ENCODE measurements around the gene MEGF11.

Gene MEGF11

DNA sequence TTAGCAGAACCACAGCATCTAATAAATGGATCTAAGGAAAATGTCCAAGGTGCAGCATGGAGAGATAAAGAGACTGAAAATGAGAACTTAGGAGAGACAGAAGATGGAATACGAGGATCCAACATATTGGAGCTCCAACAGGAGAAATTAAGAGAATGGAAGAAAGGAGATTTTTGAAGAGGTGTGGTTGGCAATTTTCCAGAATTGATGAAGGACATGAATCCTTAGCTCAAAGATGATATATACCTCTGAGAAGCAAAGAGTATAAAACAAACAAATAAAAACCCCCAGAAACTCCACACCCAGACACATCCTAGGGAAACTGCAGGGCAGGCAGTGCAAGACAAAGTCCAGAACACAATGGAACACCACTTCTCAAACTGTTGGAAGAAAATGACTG is 141.2 kb downstream of the MEGF11 start:
- H3K36me3 ChIP-seq (ENCODE audit: control insufficient read depth, insufficient read depth, low read length), result no peaks in the 10 kb centered on the region
- WGBS, 2 experiments (ENCODE audit: insufficient coverage in 2 of 2), result 93 to 95% methylated on average over 1 of the region's 1 CpG
- H3K27ac ChIP-seq (ENCODE audit: low read depth, low read length, severe bottlenecking), result no peak overlapping the region
- no peaks in the 10 kb centered on the region for H3K4me1 ChIP-seq (ENCODE audit: control insufficient read depth, insufficient read depth, low read length, poor library complexity, severe bottlenecking)
- H3K9me3 ChIP-seq (ENCODE audit: control insufficient read depth, low read length), result no peaks in the 10 kb centered on the region
- no peak overlapping the region for H3K4me3 ChIP-seq (ENCODE audit: extremely low read depth, insufficient read depth, low read length, poor library complexity, severe bottlenecking)

DNA sequence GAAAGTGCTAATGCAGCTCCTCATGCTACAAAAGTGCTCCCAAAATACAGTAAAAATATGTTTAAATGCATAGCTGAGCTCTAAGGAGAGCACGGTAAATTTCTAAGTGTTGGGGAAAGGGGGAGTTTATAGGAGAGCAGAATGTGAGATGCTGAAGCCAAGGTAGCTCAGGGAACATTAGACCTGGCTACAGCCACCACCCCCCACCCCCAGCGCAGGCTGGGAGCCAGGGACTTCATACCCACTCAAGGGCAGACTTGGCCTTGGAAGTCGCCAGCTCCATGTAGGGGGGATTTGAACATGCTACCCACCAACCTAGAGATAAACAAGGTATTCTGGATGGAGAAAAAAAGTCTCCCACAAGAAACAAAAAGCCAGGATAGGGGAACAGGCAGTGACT is 142.2 kb downstream of the MEGF11 start:
- H3K27ac ChIP-seq (ENCODE audit: low read depth, low read length, severe bottlenecking), result no peak overlapping the region
- no peak overlapping the region for H3K4me3 ChIP-seq (ENCODE audit: extremely low read depth, insufficient read depth, low read length, poor library complexity, severe bottlenecking)
- no peaks in the 10 kb centered on the region for H3K9me3 ChIP-seq (ENCODE audit: control insufficient read depth, low read length)
- no peaks in the 10 kb centered on the region for H3K4me1 ChIP-seq (ENCODE audit: control insufficient read depth, insufficient read depth, low read length, poor library complexity, severe bottlenecking)
- H3K36me3 ChIP-seq (ENCODE audit: control insufficient read depth, insufficient read depth, low read length), result no peaks in the 10 kb centered on the region
- no CpG with 5 or more reads among the region's 3 CpGs for WGBS, 2 experiments (ENCODE audit: insufficient coverage in 2 of 2)

DNA sequence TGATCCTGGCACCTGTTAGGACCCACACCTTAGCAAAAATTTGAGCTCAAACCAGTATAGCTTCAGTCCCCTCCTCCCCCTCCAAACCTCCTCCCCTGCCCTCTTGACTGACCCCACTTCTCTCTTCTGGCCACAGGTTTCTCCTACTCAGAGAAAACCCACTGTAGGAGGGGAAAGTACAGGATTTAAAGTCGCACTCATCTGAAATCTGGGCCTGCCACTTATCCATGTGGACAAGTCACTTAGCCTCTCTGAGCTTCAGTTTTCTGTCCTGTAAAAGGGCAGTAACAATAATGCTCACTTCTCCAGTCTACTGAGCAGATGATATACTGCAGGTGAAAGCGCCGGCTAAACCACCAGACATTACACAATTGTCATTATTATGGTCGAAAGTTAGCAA is 142.7 kb downstream of the MEGF11 start:
- Histone ChIP-seq H3K27ac (ENCODE audit: low read depth, low read length, severe bottlenecking) (no peak overlapping the region), H3K9me3 (ENCODE audit: control insufficient read depth, low read length) (no peaks in the 10 kb centered on the region), H3K36me3 (ENCODE audit: control insufficient read depth, insufficient read depth, low read length) (no peaks in the 10 kb centered on the region), H3K4me1 (ENCODE audit: control insufficient read depth, insufficient read depth, low read length, poor library complexity, severe bottlenecking) (no peaks in the 10 kb centered on the region), H3K4me3 (ENCODE audit: extremely low read depth, insufficient read depth, low read length, poor library complexity, severe bottlenecking) (no peak overlapping the region)
- WGBS, 2 experiments (ENCODE audit: insufficient coverage in 2 of 2), result 100% methylated on average over 2 of the region's 4 CpGs; no CpG with 5 or more reads in 1 of the 2 experiments

DNA sequence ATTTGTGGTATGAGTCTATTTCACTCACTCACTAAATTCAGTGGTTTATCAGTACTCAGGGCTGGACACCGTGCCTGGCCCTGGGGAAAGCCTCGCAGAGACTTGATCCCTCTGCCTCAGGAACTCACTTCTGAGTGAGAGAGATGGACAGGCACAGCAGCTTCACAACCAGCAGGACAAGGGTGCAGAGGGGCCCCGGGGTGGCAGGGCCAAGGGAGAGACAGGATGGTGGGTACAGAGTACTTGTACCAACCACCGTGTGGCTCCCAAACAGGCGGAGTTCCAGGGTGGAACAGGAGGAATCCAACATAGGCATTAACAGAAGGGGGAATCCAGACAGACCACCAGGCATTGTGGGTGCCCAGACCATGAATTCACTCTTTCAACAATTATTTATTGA is 143.7 kb downstream of the MEGF11 start:
- 76 to 90% methylated on average over 2 to 5 of the region's 5 CpGs for WGBS, 2 experiments (ENCODE audit: insufficient coverage in 2 of 2)
- Histone ChIP-seq H3K4me3 (ENCODE audit: extremely low read depth, insufficient read depth, low read length, poor library complexity, severe bottlenecking) (no peak overlapping the region), H3K36me3 (ENCODE audit: control insufficient read depth, insufficient read depth, low read length) (no peaks in the 10 kb centered on the region), H3K27ac (ENCODE audit: low read depth, low read length, severe bottlenecking) (no peak overlapping the region), H3K4me1 (ENCODE audit: control insufficient read depth, insufficient read depth, low read length, poor library complexity, severe bottlenecking) (no peaks in the 10 kb centered on the region), H3K9me3 (ENCODE audit: control insufficient read depth, low read length) (no peaks in the 10 kb centered on the region)

DNA sequence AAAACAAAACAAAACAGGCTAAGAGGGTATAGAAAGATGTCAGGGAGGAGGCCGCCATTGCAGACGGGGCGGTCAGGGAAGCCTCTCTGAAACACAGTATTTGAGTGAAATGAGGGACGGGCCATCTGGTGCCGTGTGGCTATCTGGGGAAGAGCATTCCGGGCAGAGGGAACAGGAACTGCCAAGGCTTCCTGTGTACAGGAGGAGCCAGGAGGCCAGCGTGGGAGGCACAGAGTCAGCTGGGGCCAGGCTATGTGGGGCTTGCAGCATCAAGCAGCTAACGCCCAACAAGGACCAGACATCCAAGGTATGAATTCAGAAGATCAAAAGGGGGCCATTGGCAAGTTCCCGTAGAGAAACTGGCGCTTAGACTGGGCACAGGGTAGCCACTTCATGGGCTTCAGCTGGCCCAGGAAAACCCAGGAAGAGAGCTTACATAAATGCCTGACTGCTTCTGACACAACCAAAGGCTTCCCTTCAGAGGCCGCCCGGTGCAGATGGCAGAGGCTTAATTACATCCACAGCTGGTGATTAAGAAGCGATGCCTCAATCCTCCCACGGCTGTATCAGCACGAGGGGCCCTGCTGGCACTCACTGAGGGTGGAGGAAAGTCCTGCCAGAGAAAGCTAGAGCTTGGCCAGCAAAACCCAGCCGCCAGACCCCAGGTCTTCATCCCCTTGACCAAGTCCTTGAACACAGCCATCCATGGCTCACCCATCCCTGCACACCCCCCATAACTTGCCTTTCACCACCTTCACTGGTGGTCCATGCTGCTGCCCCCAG is 144.9 kb downstream of the MEGF11 start:
- Histone ChIP-seq H3K4me1 (ENCODE audit: control insufficient read depth, insufficient read depth, low read length, poor library complexity, severe bottlenecking) (no peaks in the 10 kb centered on the region), H3K9me3 (ENCODE audit: control insufficient read depth, low read length) (no peaks in the 10 kb centered on the region)
- 94 to 96% methylated on average over 14 to 15 of the region's 16 CpGs for WGBS, 2 experiments (ENCODE audit: insufficient coverage in 2 of 2)

DNA sequence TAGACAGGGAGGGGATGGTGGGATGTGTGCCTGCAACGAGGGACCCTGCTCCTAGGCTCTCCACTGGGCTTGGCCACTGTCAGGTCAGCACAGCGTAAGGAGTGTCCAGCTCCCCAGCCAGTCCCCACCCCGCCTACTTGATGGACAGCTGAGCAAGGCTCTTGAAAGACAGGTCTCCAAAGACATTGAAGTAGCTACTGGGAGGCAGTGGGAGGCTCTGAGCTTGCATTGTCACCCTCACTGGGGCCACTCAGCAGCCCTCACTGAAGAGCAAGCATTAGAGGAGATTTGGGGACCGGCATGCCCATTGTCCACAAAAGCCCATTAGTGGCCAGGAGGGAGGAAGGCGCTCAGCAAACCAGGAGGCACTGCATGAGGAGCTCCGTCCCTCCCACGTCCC is 146.5 kb downstream of the MEGF11 start:
- no peaks in the 10 kb centered on the region for H3K9me3 ChIP-seq (ENCODE audit: control insufficient read depth, low read length)
- WGBS, 2 experiments (ENCODE audit: insufficient coverage in 2 of 2), result 75 to 83% methylated on average over 4 to 6 of the region's 7 CpGs
- no peak overlapping the region for H3K27ac ChIP-seq (ENCODE audit: low read depth, low read length, severe bottlenecking)
- H3K4me3 ChIP-seq (ENCODE audit: extremely low read depth, insufficient read depth, low read length, poor library complexity, severe bottlenecking), result no peak overlapping the region
- H3K36me3 ChIP-seq (ENCODE audit: control insufficient read depth, insufficient read depth, low read length), result no peaks in the 10 kb centered on the region
- H3K4me1 ChIP-seq (ENCODE audit: control insufficient read depth, insufficient read depth, low read length, poor library complexity, severe bottlenecking), result no peaks in the 10 kb centered on the region

More for the DNA sequence above, 144.9 kb downstream of the MEGF11 start:
- H3K4me3 ChIP-seq (ENCODE audit: extremely low read depth, insufficient read depth, low read length, poor library complexity, severe bottlenecking), result no peak overlapping the region
- no peaks in the 10 kb centered on the region for H3K36me3 ChIP-seq (ENCODE audit: control insufficient read depth, insufficient read depth, low read length)
- no peak overlapping the region for H3K27ac ChIP-seq (ENCODE audit: low read depth, low read length, severe bottlenecking)

DNA sequence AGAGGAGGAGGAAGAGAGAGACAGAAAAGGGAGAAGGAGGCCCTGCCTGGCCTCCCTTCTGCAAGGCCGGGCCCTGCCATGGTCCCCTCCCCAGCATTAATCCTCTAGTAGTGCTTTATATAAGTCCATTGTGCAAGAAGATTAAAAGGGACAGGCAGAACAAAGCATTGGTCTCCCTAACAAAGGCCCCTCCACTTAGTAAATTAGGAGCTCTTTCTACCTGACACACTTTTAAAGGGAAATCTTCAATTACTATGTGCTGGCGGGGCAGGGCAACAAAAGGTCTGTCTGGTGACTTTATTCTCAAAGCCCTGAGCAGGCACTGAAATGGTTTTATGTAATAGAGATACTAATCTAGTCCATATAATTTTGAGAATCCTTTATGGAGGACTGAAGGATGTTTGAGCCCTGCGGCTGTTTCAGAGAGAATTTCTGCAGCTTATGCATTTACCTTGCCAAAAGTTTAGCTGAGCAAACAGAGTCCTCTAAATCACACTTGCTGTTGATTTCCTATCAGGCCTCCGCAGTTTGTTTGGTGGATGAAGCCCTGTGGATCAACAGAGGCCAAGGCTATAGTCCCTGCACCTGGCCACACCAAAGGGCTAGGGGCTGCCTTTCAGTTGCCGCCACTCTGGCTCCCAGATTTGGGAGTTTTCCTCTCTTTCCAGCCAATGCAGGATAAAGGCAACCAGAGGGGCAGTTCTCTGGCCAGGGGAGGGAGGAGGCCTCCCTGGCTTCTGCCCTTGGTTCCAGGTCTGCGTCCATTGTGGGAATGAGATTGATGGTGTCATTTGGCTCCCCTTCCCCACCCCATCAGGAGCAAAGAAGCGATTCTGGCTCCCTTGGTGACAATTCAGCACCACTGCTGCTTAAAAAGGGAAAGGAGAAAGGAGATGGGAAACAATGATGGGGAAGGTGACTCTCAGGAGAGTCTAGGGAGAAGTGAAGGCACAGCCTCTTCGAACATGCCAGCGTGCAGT is 148.0 kb downstream of the MEGF11 start:
- Histone ChIP-seq H3K9me3 (ENCODE audit: control insufficient read depth, low read length) (no peaks in the 10 kb centered on the region), H3K4me3 (ENCODE audit: extremely low read depth, insufficient read depth, low read length, poor library complexity, severe bottlenecking) (no peak overlapping the region), H3K4me1 (ENCODE audit: control insufficient read depth, insufficient read depth, low read length, poor library complexity, severe bottlenecking) (no peaks in the 10 kb centered on the region), H3K36me3 (ENCODE audit: control insufficient read depth, insufficient read depth, low read length) (no peaks in the 10 kb centered on the region), H3K27ac (ENCODE audit: low read depth, low read length, severe bottlenecking) (no peak overlapping the region)
- 90 to 92% methylated on average over 3 to 4 of the region's 9 CpGs for WGBS, 2 experiments (ENCODE audit: insufficient coverage in 2 of 2)

DNA sequence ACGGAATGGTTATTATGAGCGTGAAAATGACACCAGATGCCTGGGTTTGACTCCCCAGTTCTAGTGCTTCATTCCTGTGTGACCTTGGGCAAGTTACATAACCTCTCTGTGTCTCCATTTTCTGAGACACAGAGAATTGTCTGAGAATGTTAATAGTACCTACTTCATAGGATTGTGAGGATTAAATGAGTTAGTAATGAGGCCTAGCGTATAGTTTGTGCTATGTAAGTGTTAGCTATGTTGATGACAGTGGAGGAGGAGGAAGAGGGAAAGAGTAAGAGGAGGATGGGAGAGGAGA is 150.3 kb downstream of the MEGF11 start:
- no peaks in the 10 kb centered on the region for H3K36me3 ChIP-seq (ENCODE audit: control insufficient read depth, insufficient read depth, low read length)
- no peak overlapping the region for H3K4me3 ChIP-seq (ENCODE audit: extremely low read depth, insufficient read depth, low read length, poor library complexity, severe bottlenecking)
- no peaks in the 10 kb centered on the region for H3K9me3 ChIP-seq (ENCODE audit: control insufficient read depth, low read length)
- 89 to 98% methylated on average over 3 of the region's 3 CpGs for WGBS, 2 experiments (ENCODE audit: insufficient coverage in 2 of 2)
- H3K4me1 ChIP-seq (ENCODE audit: control insufficient read depth, insufficient read depth, low read length, poor library complexity, severe bottlenecking), result no peaks in the 10 kb centered on the region
- H3K27ac ChIP-seq (ENCODE audit: low read depth, low read length, severe bottlenecking), result no peak overlapping the region

DNA sequence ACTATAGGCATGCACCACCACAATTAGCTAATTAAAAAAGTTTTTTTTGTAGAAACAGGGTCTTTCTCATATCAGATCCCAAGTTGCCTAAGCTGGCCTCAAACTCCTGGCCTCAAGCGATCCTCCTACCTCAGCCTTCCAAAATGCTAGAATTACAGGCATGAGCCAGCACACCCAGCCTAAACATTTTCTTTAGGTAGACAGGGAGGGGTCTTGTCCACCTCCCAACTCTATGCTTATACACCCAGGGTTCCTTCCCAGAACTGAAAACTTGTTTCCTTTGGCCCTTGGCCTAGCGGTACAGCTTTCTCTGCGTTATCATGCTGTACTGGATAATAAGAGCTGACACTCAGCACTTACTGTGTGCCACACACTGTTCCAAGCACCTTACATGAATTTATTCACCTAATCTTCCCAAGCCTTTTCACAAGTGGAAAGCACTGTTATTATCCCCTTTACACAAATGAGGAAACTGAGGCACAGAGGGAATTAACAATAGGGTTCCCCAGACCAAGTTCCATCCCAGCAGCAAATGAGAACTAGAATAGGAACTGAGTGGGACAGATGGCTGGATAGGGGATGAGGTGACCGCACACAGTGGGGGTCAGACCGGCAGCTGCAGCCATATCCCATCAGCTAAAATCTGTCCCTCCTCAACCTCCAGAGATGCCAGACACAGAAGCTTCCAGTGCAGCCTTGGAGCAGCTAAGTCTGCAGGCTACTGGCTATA is 150.8 kb downstream of the MEGF11 start:
- Histone ChIP-seq H3K4me3 (ENCODE audit: extremely low read depth, insufficient read depth, low read length, poor library complexity, severe bottlenecking) (no peak overlapping the region), H3K9me3 (ENCODE audit: control insufficient read depth, low read length) (no peaks in the 10 kb centered on the region), H3K36me3 (ENCODE audit: control insufficient read depth, insufficient read depth, low read length) (no peaks in the 10 kb centered on the region), H3K4me1 (ENCODE audit: control insufficient read depth, insufficient read depth, low read length, poor library complexity, severe bottlenecking) (no peaks in the 10 kb centered on the region), H3K27ac (ENCODE audit: low read depth, low read length, severe bottlenecking) (no peak overlapping the region)
- 93 to 94% methylated on average over 3 of the region's 5 CpGs for WGBS, 2 experiments (ENCODE audit: insufficient coverage in 2 of 2)

DNA sequence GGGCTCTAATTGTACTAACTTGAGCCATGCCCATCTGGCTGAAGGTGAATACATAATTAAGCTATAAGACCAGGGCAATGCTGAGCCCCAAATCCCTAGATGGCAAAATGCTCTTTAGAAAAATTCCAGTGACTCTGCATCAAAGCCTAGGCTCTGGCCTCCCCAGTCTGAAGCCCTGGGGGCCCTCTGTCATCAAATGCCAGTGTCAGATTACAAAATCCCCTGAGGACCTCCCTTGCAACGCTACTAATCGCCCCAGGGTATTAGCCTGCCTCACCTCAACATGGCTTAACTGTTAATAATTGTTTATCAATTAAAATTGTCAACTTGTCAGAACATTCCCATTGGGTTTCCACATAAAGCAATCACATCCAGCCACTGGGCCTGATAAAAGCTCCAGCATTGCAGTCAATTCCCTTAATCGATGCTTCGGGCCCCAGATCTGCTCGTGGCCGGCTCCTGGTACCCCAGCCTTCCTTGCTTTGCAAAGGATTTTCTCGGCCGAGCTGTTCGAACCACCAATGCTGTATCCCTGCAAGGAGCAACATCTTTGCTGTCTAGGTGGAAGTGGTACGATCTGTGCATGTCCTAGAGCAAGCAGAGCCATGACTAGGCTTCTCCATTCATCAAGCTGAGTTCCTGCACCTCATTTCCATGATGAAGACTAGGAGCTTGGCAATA is 151.7 kb downstream of the MEGF11 start:
- WGBS, 2 experiments (ENCODE audit: insufficient coverage in 2 of 2), result 62 to 66% methylated on average over 7 of the region's 10 CpGs
- Histone ChIP-seq H3K4me3 (ENCODE audit: extremely low read depth, insufficient read depth, low read length, poor library complexity, severe bottlenecking) (no peak overlapping the region), H3K27ac (ENCODE audit: low read depth, low read length, severe bottlenecking) (no peak overlapping the region), H3K9me3 (ENCODE audit: control insufficient read depth, low read length) (no peaks in the 10 kb centered on the region), H3K36me3 (ENCODE audit: control insufficient read depth, insufficient read depth, low read length) (no peaks in the 10 kb centered on the region), H3K4me1 (ENCODE audit: control insufficient read depth, insufficient read depth, low read length, poor library complexity, severe bottlenecking) (no peaks in the 10 kb centered on the region)

Data from mesodermal cell (in vitro differentiated cells).